Hematopoietic multipotent progenitor cell treated with erythropoietin and hydrocortisone succinate and interleukin-3 and kit ligand, for 17 days (in vitro differentiated cells): ENCODE measurements around the gene TMED9.
"Not testable (repeated sequence)": the region's sequence is repeated elsewhere in the genome, so short reads cannot be mapped to it uniquely, and the experiment has no call there.

Experiments used
- DNase-seq: peaks from one replicate; pipeline ENCODE4 v3.0.0-alpha.2; 2015; ENCODE audit warnings: low spot score

The TMED9 gene

GRCh38 chr5:177592010-177592834 lies at the start of gene TMED9:
TSS of gene TMED9 (plus strand) at chr5:177592203. CDS start at chr5:177592215, 12 bp downstream.
- DNase-seq, result peak; percentile 75

DNA sequence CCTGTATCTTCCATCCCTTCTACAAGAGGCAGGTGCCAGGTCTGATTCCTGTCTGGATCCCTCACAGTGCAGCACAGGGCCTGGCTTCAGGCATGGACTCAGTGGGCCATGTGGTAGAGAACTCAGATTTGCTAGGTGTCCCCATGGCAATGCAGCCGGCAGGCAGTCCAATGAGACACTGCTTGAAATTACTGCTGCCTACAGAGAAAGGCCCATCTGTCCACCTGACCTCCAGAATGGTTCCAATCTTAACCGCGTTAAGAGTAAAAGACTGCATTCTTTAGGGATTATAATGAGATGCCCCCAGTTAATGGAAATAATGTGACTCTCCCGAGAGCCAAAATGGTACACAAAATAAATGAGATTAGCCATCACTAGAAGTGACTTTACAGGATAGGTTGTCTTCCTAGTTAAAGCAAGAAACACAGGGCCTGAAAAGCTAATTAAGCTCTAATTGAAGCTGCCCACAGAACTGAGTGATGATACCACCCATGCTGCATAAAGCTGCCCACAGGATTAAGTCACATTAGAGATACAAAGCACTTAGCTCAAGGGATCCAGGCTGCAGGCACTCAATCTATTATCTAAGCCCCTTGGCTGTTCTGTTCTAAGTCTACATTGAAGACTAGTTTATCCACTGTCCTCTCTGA lies 49.1 kb upstream of the TMED9 start:
- no peak for DNase-seq

- no peak for DNase-seq
Observed at GRCh38 chr5:177545487-177546257, 46.3 kb upstream of the TMED9 start.

DNA sequence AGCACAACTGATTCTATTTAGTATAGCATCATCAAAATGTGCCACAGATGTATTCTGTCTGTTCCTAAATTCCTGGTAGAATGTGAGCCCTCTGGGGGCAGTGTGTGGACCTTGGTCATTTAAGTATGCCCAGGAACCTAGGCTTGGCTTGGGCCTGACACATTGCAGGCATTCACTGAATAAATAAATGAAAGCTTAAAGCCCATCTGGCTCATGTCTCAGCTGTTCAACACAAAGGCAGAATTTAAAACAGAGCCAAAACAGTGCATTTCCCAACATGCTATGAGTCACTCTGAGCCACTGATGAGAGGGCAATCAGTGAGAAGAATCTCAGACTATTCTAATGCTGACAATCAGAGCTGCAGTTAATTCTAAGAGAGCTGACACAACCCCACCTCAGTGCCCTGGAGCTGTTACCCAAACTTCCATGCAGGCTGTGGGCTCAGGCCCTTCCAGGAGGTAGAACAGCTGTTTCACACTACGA lies 45.7 kb upstream of the TMED9 start:
- DNase-seq, result no peak

DNA sequence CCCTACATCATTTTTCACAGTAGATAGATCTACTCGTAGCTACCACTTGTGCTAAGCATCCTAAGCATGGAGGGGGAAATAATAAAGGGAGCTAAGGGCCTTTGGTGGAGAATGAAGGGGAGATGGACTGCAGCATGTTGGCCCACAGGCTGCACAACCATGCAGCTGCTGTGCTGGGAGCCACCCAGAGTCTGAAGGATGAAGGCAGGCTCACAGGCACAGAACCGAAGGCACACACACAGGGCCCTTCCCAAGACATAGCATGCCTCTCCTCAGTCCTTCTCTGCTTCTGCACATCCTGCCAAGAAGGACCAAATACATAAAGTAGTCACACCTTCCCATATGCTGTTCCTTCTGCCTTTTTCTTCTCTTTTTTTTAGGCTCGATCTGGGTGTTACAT lies 44.3 kb upstream of the TMED9 start:
- no peak for DNase-seq

- no peak for DNase-seq
Observed at GRCh38 chr5:177548495-177548894, 43.5 kb upstream of the TMED9 start.

GRCh38 chr5:177550122-177550521 lies 41.9 kb upstream of the TMED9 start:
- no peak for DNase-seq

- DNase-seq, result no peak
Observed at GRCh38 chr5:177552839-177553455, 39.1 kb upstream of the TMED9 start.

GRCh38 chr5:177553671-177554429 lies 38.2 kb upstream of the TMED9 start:
- peak; percentile 24 for DNase-seq

DNA sequence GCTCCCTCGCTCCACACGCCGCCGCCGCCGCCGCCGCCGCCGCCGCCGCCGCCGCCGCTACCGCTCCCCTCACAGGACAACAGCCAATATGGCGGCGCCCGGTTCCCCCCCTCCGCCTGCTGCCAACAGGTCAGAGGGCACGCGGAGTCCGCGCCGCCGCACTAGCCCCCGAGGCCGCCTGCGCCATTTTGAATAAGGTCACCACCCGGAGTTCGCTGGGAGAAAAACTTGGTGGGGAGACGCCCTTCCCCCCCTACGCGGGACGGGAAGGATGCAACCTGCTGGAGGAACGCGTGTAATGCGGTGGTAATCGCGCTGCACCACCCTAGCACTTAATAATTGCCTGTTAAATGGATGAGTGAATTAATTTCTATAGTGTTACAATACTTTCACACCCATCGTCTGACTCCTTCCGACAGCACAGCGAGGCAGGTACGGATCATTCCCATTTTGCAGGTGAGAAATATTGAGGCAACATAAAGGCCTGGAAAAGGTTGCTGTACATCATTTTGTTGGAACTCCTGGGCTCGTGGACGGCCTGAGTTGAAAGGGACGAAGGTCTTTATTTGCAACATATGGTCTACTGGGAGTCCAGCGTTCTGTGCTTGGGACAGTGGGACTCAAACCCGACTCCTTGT lies 37.4 kb upstream of the TMED9 start, which contains the start of gene FAM193B:
Gene FAM193B (minus strand): TSS at position 90 of the 638 bp plus-strand sequence. CDS start 105 bp downstream, outside the sequence.
- peak; percentile 94 for DNase-seq

GRCh38 chr5:177555228-177555627 lies 36.8 kb upstream of the TMED9 start:
- DNase-seq, result no peak

- DNase-seq, result no peak
Observed at GRCh38 chr5:177555665-177556064, 36.3 kb upstream of the TMED9 start.

DNA sequence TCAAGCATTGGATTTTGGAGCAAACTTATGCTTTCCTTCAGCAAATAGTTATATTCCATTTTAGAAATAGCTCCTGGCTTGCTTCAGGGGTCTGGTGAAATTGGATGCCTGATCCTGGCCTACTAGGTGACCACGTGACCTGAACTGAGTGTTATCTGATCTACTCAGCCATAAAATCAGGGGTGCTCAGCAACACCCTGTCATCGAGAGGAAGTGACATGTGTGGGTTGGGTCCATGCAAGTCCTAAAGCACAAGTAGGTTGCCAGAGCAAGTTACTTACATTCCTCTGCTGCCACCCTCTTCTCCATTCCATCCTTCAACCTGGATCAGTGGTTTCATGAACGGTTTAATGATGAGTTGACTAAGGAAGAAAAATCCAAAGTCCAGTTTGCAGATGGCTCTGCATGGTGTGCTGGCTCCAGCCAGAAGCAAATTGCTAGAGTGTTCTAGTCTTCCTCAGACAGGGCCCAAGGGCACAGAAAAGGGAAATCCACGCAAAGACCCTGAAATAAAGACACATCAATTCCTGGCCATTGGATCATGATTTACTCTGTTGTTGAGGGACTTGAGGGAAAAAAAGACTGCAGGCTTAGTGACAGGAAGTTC lies 34.9 kb upstream of the TMED9 start:
- peak; percentile 27 for DNase-seq

- no peak for DNase-seq
Observed at GRCh38 chr5:177557796-177558195, 34.2 kb upstream of the TMED9 start.

GRCh38 chr5:177559446-177559941 lies 32.5 kb upstream of the TMED9 start:
- DNase-seq, result not testable (repeated sequence)

DNA sequence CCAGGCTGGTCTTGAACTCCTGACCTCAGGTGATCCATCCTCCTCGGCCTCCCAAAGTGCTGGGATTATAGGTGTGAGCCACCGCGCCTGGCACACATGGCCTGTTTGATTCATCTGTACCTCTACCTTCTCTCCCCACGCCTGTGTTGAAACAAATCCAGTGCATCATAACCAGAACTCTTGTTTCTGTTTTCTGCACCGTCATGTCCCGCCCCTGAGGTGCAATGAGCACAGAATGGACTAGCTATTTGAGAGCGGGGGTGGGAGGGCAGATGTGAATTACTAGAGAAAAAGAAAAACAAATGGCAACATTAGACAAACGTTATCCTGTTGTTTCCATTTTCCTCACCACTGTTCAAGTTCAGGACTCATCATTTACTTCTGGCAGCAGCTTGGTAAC lies 27.0 kb upstream of the TMED9 start:
- no peak for DNase-seq

DNA sequence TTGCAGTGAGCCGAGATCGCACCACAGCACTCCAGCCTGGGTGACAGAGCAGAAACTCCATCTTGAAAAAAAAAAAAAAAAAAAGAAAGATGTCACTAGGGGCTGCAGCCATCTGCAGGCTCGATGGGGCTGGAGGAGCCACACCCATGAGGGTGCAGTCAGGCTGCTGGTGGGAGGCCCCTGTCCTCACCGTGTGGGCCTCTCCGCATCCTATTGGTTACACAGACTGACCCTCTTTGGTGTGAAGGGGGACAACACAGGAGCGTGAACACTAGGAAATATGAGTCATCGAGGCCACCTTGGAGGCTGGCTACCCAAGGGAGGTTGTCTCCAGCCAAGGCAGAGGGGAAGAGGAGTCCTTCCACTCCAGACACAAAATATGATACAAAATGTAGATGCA lies 23.7 kb upstream of the TMED9 start:
- no peak for DNase-seq

GRCh38 chr5:177569894-177570293 lies 22.1 kb upstream of the TMED9 start:
- DNase-seq, result no peak

DNA sequence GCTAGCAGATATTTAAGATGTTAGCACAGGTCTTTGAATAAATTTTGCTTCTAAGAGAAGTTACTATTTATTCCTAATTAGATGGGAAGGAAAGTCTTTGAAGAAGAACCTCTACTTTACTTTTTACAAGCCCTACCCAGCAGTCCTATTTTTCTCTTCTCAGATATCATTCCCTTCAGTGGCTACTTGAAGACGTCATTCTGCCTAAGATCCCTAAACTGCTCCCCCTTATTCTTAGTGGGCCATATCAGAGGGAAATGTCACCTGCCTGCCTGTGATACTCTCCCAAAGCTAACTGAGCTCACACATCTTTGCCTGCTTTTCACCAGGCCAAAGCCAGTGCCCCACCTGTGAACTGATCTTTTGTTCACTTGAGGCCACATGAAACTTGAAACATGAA lies 16.5 kb upstream of the TMED9 start:
- no peak for DNase-seq

- DNase-seq, result no peak
Observed at GRCh38 chr5:177576169-177576568, 15.8 kb upstream of the TMED9 start.
